GM18502 (cell line): Measurements from ENCODE around the gene HOXB9.

Experiments
- ATAC-seq: cut with Tn5 transposase; IDR thresholded peaks from one replicate; pipeline ENCODE4 v1.9.1; 2021; ENCODE audit warnings: mild to moderate bottlenecking; ENCODE audit not compliant: unreplicated experiment, poor library complexity

HOXB9 gene

GRCh38 chr17:48612854-48613691 is 13.1 kb downstream of the HOXB9 start:
- ATAC-seq, result peak; percentile 44

- ATAC-seq, result no peak
Observed at GRCh38 chr17:48612456-48612853, 13.7 kb downstream of the HOXB9 start.

GRCh38 chr17:48611681-48612455 is 14.3 kb downstream of the HOXB9 start:
- no peak for ATAC-seq

DNA sequence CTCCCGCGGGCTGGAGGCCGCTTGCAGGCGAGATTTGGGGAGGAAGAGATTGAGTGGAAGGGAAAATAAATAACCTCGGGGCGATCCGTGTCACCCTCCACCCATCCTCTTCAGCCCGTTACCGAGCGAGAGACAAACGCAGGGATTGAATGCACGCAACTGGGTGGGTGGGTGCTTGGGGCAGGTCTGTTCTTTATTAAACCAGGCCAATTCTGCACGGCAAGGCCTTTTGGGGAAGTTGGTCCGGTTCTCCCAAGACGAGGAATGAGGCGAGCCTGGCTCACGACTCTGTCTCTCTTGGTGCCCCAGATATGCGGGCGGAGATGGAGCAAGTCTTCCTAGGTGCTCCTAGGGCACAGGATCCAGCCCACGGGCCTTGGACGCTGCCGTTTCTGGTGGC is 14.9 kb downstream of the HOXB9 start:
- no peak for ATAC-seq

GRCh38 chr17:48610282-48611211 is 15.6 kb downstream of the HOXB9 start, which contains the start of gene HOXB7:
Gene HOXB7, minus strand, starts transcription at chr17:48611017. Its CDS starts 99 bp downstream, at chr17:48610918.
- ATAC-seq, result no peak

GRCh38 chr17:48609759-48610281 is 16.3 kb downstream of the HOXB9 start:
- no peak for ATAC-seq

- no peak for ATAC-seq
Observed at GRCh38 chr17:48609033-48609432, 17.1 kb downstream of the HOXB9 start.

DNA sequence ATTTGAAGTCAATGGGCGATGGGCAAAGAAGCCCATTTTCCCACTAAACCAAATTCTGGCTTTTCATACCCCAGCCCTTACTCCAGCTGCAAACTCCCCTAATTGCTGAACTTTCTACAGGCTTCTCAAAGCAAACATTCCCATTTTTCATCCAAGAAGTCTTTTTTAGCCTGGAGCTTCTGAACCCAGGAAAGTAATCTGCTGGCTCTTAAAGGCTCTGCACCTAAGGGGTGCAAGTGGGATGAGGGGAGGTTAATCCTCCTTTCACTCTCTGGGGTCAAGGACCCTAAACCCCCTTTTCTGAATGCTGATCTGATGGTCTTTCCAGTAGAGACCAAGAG is 17.7 kb downstream of the HOXB9 start:
- no peak for ATAC-seq

DNA sequence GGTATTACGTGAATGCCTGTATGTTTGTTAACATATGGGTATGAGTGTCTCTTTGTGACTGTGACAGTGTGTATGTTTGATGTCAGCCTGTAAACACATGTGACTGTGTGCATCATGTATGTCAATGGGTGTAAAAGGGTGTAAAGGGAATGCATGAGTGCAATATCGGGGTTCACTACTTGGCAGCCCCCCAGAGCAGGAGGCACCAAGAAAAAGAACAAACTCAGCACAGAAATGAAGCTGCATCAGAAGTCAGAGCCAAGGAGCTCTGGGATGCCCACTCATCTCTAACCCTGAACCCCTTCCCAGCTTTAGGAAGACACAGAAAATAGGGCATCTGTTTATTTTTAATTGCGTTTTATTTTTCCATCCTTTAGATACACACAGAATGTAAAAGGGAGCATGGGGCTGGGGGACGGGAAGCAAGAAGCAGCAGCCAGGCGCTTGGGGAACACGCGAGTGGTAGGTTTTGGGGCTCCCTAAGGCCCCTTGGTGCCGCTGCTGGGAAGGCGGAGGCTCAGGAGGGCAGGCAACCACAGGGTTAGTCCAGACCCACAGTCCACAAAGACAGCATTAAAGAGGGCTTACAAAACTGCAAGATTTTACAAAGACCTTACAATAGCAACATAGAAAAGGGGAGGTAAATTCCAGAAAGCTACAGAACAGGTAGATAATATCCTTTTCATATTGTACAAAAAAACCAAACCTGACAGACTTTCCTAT is 19.1 kb downstream of the HOXB9 start:
- no peak for ATAC-seq

DNA sequence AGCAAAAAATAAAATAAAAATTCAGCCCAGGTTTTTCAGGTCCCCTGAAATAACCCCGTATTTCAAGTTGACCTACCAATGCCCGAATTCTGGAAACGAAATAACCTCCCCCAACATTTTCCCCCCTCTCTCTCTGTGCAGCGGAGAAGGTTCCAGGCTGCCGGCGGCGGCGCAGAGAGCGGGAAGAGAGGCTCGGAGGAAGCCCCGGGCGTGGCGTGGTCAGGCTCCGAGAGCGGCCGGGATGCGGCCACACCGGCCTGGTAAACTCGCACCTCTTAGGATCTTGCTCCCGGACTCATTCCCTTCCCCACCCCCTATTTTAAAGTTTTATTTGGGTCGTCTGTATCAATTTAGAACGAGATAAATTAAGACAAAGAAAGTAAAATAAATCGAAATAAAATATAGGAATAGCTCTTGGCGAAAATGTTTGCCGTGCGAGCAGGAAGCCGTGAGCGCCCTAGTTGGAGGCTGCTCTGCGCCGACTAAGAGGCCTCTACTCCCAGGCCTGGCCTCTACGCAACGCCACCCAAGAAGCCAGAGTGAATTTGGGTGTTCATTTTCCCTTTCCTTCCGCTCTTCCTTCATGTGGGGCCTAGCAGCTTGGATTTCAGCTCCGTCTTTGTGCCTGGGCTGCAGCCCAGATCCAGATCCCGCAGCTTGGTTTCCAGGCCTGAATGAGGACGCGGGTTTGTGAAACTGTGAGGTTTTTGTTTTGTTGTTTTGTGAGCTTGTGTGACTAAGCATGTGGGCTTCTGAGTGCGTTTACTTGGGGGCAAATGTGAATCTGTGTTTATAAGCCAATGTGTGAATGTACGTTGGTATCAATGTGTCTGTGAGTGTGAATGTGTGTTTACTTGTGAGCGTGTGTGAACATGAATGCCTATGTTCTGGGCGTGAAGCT is 19.9 kb downstream of the HOXB9 start:
- ATAC-seq, result no peak

GRCh38 chr17:48605409-48605919 is 20.7 kb downstream of the HOXB9 start:
- no peak for ATAC-seq

DNA sequence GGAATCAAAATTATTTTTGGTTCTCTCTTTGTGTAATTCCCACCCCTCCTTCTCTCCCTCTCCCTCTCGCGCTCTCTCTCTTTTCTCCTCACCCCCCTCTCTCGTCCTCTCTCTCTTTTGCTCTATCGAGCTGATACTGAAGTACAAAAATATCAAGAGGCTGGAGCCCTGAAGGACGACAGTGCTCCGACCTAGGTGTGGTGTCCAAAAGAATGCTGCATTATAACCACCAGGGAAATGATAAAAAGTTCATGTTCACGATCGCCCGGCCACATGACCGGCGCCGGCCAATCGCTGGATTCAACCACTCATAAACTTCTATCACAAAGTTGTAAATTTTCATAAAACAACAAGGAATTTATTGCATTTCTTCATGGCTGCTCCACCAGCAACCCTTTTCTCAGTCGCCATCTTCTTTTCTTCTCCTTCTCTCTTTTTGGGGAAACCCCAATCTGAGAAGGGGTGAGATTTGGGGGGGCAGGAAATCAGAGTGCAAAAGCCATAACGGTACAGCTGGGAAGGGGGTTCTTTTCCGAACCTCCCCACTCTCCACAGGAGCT is 21.3 kb downstream of the HOXB9 start, which contains the start of gene HOXB6:
Gene HOXB6, minus strand, starts transcription at position 217 of the 560 bp plus-strand sequence. CDS start 6,836 bp downstream, outside the sequence.
- no peak for ATAC-seq

GRCh38 chr17:48603959-48604769 is 22.0 kb downstream of the HOXB9 start:
- no peak for ATAC-seq

DNA sequence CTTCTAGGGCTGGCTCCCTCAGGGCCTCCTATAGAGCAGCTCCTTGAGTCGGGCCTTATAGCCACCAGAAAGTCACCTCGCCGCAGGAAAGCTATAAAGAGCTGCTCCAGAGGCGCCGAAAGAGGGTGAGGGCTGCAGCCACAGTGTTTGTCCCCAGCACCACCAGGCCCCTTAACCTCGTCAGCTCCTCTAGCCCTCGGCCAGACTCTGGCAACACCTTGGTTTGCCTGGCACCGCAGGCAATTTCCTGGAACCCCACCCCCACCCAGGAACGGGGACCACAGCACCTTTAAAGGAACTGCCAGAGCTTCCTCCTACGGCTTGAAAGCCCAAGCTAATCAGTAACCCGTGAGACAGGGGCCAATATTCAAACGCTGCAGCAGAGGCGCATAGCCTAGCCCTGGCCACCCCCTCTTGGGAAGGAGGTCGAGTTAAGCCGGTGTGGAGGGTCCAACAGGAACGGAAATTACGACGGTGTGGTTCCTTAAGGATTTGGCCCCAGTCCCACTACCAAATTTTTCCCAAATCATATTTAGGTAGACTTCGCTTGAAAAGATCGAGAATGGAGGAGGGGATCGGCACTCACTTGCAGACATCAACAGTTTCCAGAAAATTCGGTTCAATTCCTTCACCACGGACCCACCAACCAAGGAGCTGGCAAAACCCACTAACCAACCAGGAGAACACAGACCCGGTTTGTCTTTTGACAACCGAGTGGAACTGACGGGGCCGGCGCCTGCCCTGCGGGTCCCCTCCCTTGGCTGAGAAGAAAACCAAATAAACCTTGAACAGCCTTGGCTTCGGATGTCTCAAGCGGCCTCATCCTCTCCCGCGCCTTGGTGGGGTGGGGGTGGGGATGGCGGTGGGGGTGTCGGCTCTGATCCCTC is 24.4 kb downstream of the HOXB9 start:
- no peak for ATAC-seq

GRCh38 chr17:48601207-48601538 is 25.0 kb downstream of the HOXB9 start:
- no peak for ATAC-seq
